Stimulated activated CD4-positive, alpha-beta T cell treated with anti-CD3 and anti-CD28 coated beads, Interleukin-4, amount 100 ng/mL, for 1 hour (primary cell): Measurements from ENCODE around the gene CHST2.

Source experiments
- DNase-seq: peaks from one replicate; pipeline ENCODE4 v3.0.0-alpha.2; 2020

CHST2 gene

DNA sequence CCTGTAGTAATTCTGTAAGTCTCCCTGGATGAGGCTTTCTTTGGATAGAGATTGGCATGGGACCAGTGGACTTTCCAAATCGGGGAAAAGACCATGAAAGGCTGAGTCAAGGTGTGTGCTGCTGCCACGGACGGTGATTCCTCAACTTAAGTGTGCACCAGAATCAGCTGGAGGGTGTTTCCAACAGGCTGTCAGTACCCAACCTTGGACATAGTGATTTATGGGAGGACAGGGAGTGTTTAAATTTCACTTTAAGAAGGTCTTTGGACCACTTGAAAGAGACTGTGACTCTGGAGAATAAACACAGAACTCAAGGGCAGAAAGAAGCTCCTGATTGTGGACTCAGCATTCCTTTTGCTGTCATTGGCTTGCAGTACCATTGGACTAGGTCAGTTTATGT lies 20.4 kb upstream of the CHST2 start:
- no peak for DNase-seq

DNA sequence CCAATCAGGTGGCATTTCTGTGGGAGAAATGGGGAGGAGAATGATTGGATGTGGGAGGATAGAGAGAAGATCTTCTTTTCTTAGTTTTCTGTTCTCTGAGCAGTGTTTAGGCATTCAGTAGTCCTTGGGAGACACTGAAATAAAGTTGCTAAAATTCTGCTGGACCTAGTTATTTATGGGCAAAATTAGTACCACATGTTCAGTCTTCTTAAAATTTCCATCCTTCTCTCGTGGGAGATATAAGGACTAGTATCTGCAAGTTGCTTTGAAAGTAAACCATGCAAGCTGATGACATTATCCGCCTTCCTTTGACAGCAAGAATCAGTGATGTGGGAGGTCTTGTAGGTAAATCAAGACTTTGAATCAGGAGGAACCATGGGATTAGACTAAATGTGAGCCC lies 19.9 kb upstream of the CHST2 start:
- no peak for DNase-seq

- DNase-seq: no peak
These were observed 19.1 kb upstream of the CHST2 start for GRCh38 chr3:143100451-143100850.

- DNase-seq: no peak
These were observed 17.7 kb upstream of the CHST2 start for GRCh38 chr3:143101792-143102381.

GRCh38 chr3:143103652-143104051 lies 15.9 kb upstream of the CHST2 start:
- DNase-seq: no peak

DNA sequence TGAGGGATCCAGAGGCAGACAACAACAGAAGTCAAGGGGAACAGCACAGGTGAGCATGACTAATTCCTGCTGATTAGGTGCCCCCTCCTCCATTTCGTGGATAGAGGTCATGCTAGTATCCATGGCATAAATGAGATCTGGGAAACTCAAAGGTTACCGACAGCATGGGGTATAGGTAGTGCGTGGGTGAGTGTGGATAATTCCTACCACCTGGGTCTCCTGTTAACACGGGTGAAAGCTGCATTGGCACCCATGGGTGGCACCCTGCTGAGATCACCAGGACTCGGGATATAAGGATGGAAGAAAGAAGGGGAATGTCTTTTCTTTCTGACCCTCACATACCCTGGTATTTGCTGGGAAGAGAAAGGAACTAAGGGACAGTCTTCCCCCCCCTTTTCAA lies 14.4 kb upstream of the CHST2 start:
- no peak for DNase-seq

DNA sequence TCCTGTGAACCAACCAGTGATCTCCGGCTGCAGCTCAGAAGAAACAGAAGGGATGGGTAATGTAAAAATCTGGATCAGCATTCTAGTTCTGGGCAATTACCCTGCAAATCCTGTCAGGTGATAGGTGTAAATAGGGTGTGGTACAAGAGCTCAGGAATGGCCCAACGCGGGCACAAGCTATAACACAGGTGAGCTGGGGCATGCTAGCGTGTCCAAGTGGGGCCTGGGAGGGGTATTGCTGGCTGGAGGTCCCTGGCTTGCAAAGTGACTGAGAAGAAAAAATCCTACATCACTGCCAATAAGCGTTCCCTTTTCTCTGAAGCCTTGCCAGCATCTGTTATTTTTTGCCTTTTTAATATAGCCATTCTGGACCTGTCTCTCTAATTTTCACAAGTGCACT lies 9.7 kb upstream of the CHST2 start:
- DNase-seq: no peak

- no peak for DNase-seq
These were observed 9.2 kb upstream of the CHST2 start for GRCh38 chr3:143110371-143110770.

GRCh38 chr3:143118630-143119008 lies 952 bp upstream of the CHST2 start:
- no peak for DNase-seq

GRCh38 chr3:143119974-143120715 lies 574 bp downstream of the CHST2 start:
- DNase-seq: peak; percentile 36

DNA sequence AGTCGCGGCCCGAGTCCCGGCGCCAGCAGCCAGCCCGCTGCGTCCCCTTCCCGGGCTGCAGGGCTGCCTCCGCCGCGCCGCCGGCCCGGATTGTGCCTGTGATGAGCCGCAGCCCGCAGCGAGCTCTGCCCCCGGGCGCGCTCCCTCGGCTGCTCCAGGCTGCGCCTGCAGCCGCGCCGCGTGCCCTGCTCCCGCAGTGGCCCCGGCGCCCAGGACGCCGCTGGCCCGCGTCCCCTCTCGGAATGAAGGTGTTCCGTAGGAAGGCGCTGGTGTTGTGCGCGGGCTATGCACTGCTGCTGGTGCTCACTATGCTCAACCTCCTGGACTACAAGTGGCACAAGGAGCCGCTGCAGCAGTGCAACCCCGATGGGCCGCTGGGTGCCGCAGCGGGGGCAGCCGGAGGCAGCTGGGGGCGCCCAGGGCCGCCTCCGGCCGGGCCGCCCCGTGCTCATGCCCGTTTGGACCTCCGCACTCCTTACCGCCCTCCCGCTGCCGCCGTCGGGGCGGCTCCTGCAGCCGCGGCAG lies 1.2 kb downstream of the CHST2 start:
- peak; percentile 48 for DNase-seq

DNA sequence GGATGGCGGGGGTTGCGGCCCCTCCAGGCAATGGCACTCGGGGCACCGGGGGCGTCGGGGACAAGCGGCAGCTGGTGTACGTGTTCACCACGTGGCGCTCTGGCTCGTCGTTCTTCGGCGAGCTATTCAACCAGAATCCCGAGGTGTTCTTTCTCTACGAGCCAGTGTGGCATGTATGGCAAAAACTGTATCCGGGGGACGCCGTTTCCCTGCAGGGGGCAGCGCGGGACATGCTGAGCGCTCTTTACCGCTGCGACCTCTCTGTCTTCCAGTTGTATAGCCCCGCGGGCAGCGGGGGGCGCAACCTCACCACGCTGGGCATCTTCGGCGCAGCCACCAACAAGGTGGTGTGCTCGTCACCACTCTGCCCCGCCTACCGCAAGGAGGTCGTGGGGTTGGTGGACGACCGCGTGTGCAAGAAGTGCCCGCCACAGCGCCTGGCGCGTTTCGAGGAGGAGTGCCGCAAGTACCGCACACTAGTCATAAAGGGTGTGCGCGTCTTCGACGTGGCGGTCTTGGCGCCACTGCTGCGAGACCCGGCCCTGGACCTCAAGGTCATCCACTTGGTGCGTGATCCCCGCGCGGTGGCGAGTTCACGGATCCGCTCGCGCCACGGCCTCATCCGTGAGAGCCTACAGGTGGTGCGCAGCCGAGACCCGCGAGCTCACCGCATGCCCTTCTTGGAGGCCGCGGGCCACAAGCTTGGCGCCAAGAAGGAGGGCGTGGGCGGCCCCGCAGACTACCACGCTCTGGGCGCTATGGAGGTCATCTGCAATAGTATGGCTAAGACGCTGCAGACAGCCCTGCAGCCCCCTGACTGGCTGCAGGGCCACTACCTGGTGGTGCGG lies 1.9 kb downstream of the CHST2 start:
- DNase-seq: peak; percentile 75

DNA sequence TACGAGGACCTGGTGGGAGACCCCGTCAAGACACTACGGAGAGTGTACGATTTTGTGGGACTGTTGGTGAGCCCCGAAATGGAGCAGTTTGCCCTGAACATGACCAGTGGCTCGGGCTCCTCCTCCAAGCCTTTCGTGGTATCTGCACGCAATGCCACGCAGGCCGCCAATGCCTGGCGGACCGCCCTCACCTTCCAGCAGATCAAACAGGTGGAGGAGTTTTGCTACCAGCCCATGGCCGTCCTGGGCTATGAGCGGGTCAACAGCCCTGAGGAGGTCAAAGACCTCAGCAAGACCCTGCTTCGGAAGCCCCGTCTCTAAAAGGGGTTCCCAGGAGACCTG lies 2.5 kb downstream of the CHST2 start:
- no peak for DNase-seq

DNA sequence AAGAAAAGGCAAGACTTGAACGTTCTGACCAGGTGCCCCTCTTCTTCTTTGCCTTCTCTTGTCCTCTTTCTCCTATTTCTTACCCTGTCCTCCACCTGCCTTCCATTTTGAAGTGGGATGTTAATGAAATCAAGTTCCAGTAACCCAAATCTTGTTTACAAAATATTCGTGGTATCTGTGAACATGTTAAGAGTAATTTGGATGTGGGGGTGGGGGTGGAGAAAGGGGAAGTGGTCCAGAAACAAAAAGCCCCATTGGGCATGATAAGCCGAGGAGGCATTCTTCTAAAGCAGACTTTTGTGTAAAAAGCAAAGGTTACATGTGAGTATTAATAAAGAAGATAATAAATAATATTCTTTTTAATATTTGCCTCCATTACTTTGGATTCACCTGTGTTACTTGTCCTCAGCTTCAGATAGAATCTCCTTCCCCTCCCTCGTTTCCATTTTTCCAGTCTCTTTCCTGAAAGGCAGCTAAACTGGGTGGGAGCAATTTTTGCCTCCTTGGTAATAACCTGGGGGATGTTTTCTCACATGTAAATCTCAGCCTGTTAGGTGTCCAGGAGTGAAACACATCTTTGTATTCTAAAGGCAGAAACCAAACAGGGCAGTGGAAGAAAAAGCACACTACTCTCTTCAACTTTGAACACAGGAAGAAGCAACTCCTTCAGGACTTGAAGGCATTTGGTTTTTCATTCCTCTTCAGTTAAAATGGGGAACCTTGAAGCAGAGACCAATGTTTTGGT lies 3.2 kb downstream of the CHST2 start:
- DNase-seq: no peak

DNA sequence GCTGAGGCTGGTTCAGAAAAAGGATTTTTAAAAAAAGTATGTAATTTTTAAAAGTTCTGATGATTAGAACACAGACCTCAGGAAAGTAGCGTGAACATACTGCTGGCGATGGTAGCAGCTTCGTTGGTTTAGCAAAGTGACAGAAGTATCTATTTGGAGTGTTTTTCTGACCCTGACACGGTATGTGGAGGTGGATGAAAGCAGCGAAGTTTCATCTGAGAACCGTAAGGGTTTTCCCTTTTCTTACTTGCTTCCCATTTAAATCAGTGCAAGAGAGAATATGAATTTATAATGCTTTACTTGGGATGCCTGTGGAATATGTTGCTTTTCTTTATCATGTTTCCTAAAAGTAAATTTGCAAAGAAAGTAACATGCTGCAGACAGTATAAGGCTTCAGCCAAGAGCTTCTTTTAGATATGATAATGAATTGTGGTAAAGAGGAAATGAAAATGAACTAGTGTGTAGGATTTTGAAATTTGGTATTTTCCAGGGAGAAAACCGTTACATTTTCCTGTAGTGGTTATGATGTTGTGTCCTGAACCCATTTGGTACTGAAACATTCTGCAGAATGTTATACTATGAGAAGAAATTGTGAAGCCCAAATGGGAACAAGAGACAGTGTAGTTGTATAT lies 3.9 kb downstream of the CHST2 start:
- no peak for DNase-seq

DNA sequence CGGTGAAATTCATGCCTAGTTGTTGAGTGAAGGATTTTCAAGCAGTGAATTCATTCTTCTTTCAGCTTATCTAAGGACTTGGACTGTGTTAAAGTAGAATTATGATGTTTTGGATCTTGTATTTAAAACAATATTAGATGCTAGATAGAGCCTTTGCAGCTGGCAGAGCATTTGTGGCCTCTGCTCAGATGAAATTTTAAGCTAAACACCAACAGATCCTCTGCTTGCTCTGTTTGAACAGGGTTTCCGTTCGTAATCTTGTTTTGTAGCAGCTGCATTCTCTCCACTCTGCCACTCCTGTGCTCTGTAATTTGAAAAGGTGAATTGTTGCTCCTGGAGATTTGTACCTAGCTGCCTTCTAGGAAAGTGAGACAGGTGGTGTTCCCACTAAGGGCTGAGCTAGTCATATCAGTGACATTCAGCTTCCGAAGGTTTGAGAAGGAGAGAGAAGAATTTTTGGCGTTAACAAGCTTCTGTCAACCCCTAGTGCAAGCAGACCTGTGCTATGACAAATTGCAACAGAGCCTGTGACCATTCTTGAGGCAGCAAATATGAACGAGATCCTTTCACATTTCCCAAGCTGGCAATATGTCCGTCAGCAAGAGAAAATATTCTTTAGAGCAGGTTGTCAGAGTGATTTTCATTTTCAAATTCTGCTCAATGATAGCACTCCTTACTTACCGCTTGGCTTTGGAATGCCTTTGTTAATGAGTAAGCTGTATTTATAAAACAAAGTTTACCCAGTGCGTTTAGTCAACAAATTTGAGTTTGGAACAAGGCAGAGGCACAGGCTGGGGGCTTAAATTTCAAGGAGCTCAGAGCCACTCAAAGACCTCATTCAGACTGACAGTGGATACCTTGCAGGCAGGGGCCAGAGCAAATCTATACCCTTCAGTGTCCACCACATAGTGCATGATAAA lies 5.3 kb downstream of the CHST2 start:
- DNase-seq: no peak

DNA sequence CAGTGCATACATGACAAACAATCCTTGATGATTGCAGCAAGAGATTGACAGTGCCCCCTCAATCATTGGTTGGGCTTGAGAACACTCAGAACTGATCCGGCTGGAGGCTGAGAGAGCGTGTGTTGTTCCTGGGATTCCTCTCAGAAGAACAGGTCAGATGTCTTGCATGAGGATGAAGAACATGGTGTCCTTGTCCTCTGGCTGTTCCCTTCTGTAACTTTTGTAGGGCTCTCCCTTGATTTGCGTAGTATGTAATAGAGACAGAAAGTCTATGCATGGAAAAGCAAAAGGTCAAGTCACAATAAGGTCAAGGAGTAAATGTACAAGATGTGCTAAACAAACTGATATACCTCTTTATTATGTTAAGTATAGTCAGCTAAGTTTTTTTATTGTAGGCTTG lies 8.2 kb downstream of the CHST2 start:
- DNase-seq: no peak

GRCh38 chr3:143128227-143128955 lies 8.8 kb downstream of the CHST2 start:
- no peak for DNase-seq

- no peak for DNase-seq
These were observed 12.8 kb downstream of the CHST2 start for GRCh38 chr3:143132246-143132980.

GRCh38 chr3:143134471-143134870 lies 14.9 kb downstream of the CHST2 start:
- DNase-seq: no peak
